GM18502 (cell line): ENCODE measurements around the gene CYP2C8.
"Not testable (repeated sequence)": the region's sequence is repeated elsewhere in the genome, so short reads cannot be mapped to it uniquely, and the experiment has no call there.

Experiments used
- ATAC-seq: cut with Tn5 transposase; IDR thresholded peaks from one replicate; pipeline ENCODE4 v1.9.1; 2021; ENCODE audit warnings: mild to moderate bottlenecking; ENCODE audit not compliant: unreplicated experiment, poor library complexity

The CYP2C8 gene

DNA sequence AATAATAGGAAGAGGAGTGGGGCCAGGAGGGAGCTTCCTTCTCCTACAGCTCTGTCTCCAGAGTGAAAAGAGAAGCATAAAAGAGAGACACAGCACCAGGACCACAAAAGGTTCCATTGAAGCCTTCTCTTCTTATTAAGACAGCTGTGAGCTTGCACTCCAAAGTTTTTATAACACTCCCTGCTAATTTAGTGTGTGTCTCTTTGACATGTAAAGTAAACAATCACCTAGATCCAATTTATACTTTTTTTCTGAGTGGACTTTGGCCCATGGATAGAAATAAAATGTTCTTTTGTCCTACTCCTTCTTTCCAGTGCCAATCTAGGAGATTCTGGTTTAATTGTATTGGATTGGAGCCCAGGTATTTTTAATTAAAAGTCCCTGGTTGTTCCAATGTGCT, at the start of gene CYP2C8:
CYP2C8 (minus strand) TSS at position 212 of the 400 bp plus-strand sequence; CDS start at position 117, 95 bp downstream.
- ATAC-seq: no peak

DNA sequence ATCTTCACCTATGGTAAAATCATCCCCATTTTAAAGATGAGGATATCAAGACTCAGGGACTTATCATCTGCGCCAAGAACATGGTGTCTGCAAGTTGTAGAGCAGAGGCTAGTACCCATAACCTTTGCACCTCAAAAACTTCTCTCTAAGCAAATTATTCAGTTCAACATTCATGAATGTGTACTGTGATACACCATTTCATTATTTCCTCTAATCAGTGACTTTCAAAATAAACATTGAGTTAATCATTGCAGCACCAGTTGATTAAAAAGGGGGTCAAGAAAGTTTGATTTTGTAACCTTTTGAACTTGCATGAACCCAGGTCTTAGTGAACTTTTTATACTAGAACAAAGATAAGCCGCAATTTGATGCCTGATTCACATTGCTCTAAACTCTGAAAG, 47.6 kb upstream of the CYP2C8 start:
- no peak for ATAC-seq

DNA sequence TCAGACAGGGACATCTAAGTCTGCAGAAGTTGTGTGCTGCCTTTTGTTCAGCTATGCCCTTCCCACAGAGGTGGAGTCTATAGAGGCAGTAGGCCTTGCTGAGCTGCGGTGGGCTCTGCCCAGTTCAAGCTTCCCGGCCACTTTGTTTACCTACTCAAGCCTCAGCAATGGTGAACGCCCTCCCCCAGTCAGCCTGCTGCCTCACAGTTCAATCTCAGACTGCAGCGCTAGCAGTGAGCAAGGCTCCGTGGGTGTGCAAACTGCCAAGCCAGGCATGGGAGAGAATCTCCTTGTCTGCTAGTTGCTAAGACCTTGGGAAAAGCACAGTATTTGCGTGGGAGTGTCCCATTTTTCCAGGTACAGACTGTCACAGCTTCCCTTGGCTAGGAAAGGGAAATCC, 41.5 kb upstream of the CYP2C8 start:
- ATAC-seq: not testable (repeated sequence)

DNA sequence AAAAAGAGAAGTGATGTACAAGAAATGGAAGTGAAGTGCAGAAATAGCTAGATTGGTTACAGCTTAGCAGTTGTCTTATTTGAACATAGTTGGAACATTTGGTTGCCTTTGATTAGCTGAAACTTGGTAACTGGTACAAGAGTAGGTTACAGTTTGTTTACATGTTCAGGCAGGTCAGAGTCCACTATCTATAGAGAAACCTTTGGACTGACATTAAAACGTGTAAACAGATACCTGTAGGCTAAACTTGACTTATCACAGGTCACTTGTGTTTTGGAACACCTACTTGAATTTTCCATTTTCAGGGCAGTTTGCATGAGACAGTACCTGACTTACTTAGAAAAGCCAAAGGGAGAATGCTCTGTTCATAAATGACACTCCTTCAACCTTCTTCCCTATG, 28.5 kb upstream of the CYP2C8 start:
- ATAC-seq: no peak

DNA sequence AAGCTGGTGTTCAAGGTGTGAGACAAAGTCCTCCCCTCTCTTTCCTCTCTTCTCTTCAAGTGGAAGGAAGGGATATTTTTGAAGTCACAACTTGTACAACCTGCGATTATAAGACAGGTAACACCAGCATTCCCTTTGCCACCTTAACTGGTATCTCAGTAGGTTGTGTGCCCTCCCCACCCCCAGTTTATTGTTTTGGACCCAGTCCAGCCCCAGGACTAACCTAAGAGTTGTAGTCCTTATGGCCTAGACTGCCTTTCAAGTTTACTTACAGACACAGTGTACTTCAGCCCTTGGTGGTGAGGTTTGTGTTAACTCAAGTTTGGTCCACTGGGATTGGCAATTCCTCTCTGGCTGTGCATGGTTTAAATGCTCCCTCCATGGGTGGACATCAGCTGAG, 26.8 kb upstream of the CYP2C8 start:
- ATAC-seq: no peak

DNA sequence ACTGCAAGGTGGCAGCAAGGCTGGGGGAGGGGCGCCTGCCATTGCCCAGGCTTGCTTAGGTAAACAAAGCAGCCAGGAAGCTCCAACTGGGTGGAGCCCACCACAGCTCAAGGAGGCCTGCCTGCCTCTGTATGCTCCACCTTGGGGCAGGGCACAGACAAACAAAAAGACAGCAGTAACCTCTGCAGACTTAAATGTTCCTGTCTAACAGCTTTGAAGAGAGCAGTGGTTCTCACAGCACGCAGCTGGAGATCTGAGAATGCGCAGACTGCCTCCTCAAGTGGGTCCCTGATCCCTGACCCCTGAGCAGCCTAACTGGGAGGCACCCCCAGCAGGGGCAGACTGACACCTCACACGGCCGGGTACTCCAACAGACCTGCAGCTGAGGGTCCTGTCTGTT, 10.3 kb upstream of the CYP2C8 start:
- not testable (repeated sequence) for ATAC-seq

DNA sequence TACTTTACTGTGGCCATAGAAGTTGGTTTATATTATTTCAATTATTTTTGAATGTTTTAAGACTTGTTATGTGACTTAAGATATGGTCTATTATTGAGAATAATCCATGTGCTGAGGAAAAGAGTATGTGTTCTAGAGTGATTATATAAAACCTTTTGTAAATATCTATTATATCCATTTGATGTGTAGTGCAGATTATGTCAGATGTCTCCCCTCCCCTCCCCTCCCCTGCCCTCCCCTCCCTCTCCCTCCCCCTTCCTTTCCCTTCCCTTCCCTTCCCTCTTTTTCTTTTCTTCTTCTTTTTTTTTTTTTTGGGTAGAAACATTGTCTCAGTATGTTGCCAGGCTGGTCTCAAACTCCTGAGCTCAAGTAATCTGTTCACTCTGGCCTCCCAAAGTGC, 8.3 kb upstream of the CYP2C8 start:
- ATAC-seq: no peak

DNA sequence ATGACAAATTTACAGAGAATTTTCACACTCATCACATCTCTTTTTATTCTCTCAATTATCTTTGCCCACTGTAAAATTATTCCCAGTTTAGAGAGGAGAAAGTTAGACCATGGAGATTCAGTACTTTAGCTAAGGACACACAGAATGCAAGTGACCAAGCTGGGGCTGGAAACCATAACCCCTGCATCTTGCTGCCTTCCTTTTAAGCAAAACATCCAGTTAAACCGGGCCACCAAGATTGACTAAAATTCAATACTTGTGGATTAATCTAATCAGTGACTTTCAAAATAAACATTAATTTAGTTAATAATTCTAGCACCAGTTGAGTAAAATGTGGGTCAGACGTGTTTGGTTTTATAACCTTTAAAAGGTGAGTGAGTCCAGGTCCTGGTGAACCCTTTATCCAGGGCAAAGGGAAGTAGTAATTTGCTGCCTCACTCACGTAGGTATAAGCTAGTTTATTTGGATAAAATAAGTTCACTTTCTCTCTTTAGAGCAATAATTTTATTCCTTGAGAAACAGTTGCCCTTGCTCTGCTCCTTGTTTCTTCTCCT, 1.9 kb upstream of the CYP2C8 start:
- no peak for ATAC-seq

DNA sequence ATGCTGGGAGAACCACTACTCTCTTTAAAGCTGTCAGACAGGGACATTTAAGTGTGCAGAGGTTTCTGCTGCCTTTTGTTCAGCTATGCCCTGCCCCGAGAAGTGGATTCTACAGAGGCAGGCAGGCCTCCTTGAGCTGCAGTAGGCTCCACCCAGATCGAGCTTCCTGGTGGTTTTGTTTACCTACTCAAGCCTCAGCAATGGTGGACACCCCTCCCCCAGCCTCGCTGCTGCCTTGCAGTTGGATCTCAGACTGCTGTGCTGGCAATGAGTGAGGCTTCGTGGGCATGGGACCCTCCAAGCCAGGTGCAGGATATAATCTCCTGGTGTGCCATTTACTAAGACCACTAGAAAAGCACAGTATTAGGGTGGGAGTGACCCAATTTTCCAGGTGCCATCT, 5.2 kb downstream of the CYP2C8 start:
- ATAC-seq: not testable (repeated sequence)

DNA sequence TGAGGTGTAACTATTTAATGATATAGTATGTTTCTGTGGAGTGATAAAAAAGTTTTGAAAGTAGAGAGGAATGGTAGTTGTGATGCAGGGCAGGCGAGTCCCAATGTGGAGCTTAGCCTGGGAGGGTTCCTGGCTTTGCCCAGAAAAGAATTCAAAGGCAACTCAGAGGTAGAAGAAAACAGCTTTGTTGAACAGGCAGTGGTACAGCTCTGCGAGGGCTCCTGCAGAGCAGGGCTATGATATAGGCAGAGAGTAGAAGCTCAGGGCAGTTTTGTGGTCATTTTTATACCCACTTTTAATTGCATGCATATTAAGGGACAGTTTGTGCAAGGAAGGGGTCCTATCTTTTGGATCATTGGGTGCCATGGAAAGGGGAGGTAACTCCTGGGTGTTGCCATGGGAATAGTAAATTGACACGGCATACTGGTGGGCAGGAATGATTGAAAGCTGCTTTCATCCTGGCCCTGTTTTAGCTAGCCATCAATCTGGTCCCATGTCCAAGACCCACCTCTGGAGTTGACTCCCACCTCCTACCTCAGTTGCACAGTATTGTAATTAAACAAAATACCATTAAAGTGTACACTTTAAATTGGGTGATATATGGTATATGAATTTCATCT, 12.4 kb downstream of the CYP2C8 start:
- no peak for ATAC-seq

DNA sequence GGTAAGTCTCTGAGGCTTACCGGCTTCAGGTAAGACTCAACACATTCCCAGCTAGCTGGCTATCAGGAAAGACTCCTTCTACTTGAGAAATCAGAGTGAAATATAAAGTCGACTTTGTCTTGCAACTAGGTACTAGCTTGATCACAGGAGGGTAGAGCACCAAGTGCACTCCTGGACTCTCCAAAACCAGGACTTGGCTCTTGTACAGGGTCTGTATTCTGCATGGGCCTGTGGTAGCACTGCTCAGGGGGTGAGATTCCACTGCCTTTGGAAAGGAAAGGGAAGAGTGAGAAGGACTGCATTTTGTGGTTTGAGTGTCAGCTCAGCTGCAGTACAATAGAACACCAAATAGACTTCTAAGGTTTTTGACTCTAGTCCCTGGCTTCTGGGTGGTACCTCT, 19.4 kb downstream of the CYP2C8 start:
- ATAC-seq: no peak

DNA sequence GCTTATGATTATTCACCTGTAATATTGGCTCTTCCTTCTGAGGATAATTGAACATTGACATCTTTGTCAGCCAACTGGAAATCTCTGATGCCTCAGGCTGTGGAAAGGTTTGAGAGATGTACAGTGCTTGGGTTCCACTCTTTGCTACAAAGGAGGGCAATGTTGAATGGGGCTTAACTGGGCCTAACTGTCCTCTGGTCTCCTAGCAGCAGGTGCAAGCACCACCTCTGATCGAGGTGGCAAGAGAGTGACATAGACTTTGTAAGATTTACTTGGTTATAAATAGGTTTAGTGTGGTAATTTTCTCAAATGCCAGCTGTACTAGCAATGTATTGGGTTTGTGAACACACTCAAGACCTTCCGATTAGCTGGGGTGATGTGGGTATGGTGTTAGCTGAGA, 21.1 kb downstream of the CYP2C8 start:
- ATAC-seq: no peak

DNA sequence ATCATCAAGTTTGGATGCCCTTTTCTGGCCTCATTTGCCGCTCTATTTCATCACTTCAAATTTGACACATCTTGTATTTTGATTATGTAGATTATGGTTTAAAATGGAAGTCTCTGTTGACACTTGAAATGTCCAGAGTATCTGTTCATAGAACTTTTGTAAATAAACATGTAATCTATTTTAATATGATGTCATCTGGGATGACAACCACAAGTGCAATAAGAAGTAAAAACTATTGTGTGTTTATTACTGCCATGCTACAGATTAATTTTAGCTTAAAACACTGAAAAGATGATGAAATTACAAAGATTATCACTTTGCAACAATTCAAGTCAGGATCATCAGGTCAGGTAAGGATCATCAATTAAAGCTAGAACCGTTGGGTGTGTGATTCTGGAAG, 30.0 kb downstream of the CYP2C8 start:
- ATAC-seq: no peak

DNA sequence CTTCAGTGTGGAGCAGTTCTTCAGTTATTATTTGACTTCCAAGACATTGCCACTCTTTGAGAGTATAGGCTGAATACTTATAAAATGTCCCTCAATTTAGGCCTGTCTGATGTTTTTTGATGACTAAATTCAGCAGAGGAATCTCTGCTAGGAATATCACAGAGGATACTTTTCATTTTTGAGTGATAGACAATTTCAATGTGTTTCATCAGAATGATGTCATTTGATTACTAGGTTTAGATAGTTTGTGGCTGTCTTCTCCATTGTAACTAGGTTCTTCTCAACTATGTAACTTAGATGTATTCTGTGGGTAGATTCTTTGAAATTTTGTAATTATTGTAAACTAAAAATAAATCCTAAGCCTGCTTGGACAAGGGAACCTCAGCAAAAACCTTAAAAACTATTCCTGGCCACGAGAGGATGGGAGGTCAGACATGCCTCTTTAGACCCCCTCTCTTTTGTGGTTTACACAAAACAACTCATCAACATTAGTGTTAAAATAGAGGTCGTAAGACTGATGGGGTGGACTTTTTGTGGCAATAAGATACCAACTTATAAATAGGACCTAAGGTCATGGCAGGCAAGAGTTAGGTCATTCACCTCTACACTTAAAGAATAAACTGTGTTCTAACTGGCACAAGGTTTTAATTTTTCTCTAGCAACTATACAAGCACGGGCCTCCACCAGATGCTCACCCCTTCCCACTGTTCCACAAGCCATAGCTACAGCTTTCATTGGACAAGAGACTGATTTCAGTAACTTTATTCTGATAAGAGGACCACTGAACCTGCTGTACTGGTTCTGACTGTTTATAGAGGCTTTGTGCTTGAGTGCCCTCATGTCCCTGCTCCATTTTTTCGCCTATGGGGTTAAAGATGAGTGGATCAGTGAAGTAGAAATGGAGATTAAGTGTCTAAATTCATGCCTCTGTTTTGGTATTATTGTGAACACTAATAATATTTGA, 33.7 kb downstream of the CYP2C8 start:
- no peak for ATAC-seq

DNA sequence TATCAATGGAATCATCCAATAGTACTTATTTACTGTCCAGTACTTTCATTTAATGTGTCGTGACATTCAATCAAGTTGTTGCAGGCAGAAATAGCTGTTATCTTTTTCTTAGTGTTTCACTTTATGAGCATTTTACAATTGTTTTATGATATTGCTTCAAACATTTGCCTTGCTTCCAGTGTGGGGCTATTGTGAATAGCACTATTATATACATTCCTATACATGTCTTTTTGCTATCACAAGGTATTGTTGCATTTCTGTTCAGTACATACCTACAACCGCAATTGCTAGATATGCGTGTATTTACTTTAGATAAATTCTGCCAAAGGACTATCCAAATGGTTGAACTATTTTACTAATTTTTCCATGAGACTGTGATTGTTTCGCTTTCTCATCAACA, 34.9 kb downstream of the CYP2C8 start:
- ATAC-seq: no peak

DNA sequence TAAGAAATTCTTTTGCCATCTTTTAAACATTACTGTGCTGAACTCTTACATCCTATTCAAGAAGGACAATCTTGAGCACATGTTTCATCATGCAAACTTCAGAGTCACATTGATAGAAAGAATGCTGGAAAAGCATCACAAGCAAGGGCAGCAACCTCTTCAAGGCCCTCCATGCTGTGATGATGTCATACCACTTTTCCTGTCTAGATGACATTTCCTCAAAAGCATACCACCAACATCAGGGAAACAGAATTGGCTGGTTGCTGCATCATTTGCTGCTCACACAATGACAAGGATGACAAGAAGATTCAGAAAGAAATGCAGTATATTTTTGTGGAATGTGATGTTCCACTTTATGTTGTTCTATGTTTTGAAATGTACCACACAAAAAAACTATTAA, 37.6 kb downstream of the CYP2C8 start:
- no peak for ATAC-seq

DNA sequence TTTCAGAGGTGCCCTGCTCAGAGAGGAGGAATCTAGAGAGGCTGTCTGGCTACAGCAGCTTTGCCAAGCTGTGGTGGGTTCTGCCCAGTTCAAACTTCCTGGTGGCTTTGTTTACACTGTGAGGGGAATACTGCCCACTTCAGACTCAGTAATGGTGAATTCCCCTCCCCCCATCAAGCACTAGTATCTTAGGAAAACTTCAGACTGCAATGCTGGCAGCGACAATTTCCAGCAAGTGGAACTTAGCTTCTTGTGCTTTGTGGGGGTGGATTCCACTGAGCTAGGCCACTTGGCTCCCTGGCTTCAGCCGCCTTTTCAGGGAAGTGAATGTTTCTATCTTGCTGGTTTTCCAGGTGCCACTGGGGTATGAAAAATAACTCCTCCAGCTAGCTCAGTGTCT, 42.8 kb downstream of the CYP2C8 start:
- ATAC-seq: no peak

DNA sequence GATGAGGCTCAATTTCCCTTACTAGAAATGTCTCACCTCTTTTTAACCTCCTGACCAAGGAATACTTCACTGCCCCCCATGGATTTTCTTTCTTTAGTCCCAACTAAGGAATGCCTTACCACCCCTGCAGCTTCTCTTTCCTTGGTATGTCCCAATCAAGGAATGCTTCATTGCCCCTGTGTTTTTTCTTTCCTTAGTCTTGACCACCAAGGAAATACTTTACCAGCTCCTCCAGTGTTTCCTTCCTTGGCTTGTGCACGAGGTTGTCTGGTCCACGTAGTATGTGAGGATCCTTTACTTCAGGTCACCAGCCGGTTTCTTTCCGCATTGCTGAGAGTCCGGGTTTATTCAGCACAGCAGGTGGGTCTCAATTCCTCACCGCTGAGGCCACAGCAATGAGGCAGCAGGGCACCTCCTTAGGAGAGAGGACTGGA, 71.5 kb downstream of the CYP2C8 start:
- no peak for ATAC-seq

DNA sequence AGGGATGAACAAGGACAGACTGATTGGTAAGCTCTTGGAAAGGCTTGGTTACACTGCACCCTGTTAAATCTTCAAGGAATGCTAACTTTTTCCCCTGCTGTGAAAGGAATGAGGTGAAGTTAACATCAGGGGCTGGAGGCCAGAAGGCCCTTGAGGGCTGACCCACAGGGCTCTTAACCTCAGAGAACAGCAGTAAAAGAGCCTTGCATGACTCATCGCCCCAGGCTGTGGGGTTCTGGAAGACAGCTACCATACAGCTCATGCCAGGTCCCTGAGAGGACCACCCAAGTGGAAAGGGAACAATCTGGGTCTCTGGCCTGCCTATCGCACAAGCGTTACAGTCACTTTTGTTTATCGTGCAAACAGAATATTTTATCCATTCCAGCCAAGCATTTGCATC, 76.5 kb downstream of the CYP2C8 start:
- ATAC-seq: no peak

DNA sequence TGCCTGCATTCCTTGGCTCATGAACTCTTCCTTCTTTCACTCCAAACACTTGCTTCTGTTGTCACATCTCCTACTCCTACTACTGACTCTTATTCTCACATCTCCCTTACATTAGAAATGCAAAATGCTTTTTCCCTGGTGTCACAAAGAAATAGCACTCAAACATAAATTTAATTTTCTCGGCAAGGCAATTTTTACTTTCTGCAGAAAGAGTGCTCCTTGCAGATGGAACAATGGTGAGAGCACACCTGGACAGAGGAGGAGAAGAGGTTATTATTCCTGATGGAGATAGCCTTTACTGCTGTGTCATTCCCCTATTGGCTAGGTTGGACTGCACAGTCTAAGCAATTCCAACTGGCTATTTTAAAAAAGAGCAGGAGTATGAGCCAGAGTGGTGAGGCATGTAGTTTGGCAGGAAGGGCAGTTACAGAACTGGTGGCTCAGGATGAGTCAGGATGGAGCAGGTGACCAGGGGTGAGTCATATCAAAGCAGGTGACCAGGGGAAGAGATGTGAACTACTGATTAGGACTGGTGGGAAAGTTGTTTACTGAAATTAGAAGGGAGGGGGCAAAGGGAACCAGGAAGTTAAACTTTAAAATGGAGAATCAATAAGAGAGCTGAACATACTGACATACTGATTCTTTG, 77.9 kb downstream of the CYP2C8 start:
- ATAC-seq: no peak

DNA sequence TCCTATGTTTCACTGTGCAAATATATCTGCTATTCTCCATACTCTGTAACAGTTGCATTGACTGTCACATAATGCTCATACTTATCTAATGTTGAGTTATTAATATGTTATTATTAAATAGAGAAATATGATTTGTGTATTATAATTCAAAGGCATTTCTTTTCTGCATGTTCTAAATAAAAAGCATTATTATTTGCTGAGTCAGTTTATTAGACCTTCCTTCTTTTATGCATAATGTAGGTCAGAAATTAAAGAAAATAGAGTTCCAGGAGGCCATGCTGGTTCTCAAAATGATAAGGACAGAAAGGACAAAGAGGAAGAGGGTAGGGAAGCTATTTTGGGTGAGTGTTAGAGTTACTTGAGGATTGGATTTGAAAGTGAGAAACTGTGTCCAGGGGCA, 80.1 kb downstream of the CYP2C8 start:
- no peak for ATAC-seq
